DND-41 (cell line): ENCODE data around the gene ITGAV.

ENCODE experiments used
- EZH2 ChIP-seq: IDR thresholded peaks from 3 replicates; pipeline ENCODE4 v1.6.1; 2012; ENCODE audit warnings: borderline replicate concordance, low read depth, mild to moderate bottlenecking, moderate library complexity, low read length, inconsistent platforms; ENCODE audit not compliant: severe bottlenecking
- TF ChIP-seq, protein P1 (sequence below): IDR thresholded peaks from 2 replicates; pipeline ENCODE4 v1.5.1; 2012; ENCODE audit warnings: borderline replicate concordance, low read length, moderate library complexity, mild to moderate bottlenecking; ENCODE audit not compliant: poor library complexity, severe bottlenecking; ENCODE audit errors: extremely low read depth

DNA sequence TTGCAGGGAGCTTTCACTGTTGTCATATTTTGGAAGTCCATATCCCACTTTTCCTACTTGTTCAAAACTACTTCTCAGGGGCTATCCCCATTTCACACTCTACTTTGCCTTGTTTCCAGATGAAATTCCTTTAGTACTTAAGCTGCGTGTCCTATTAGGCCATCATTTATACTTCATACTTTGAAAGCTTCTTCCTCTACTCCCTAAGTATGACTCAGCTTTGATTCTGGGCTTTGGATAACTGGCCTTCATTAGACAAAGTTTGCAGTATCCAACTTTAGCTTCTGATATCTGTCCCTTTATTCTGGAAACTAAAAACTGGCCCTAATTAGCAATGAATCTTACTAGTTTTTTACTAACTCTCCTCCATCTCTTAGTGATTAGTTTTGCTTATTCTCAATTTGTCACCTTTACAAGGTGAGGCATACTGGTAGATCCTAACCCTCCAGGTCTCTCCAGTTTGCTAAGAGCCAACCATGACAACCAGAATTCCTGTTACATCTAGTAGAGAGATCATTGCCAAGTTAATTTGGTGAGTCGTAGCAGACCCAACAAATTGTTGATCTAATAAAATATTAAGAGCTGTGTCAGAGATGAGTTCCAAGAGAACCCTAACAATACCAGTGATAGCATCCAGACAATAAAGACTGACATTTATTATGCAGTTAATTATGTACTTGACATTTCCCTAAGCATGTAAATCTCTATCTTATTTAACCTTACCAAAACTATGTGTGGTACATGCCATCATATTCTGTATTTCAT lies 31.2 kb upstream of the ITGAV start:
- TF ChIP-seq, protein P1, sequence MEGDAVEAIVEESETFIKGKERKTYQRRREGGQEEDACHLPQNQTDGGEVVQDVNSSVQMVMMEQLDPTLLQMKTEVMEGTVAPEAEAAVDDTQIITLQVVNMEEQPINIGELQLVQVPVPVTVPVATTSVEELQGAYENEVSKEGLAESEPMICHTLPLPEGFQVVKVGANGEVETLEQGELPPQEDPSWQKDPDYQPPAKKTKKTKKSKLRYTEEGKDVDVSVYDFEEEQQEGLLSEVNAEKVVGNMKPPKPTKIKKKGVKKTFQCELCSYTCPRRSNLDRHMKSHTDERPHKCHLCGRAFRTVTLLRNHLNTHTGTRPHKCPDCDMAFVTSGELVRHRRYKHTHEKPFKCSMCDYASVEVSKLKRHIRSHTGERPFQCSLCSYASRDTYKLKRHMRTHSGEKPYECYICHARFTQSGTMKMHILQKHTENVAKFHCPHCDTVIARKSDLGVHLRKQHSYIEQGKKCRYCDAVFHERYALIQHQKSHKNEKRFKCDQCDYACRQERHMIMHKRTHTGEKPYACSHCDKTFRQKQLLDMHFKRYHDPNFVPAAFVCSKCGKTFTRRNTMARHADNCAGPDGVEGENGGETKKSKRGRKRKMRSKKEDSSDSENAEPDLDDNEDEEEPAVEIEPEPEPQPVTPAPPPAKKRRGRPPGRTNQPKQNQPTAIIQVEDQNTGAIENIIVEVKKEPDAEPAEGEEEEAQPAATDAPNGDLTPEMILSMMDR: no peak
- no peak for TF ChIP-seq EZH2
